GM12878 (cell line): ENCODE results near the gene OR2S2. TPM values are rescaled to one million over a fixed set of nuclear protein-coding genes. Genes with fewer than 3 reads are reported as not detected.

Experiments used
- ATAC-seq: fragments of 200-7000 bp; cut with Tn5 transposase; 3 replicates; pipeline ENCODE4 v1.9.1; 2020; ENCODE audit warnings: mild to moderate bottlenecking, moderate library complexity
- BruUV-seq: library from RNA; stranded (reverse); fragments of 400-500 nt; replicated peaks from 2 replicates; lab custom pipeline; 2021; lab: Mats Ljungman, UMichigan
- CTCF ChIA-PET: fragments of 300-600 bp; sonication (Branson Sonifier 250); formaldehyde crosslinking; extraction: SDS; loops from one replicate; lab custom pipeline; 2021; ENCODE audit warnings: inconsistent platforms; lab: Yijun Ruan, JAX
- POLR2A ChIA-PET: fragments of 350-600 bp; formaldehyde crosslinking; extraction: SDS; loops from one replicate; lab custom pipeline; 2021; ENCODE audit warnings: inconsistent platforms; lab: Charles Lee
- RAD21 ChIA-PET: fragments of 300-600 bp; sonication (Branson Sonifier 250); formaldehyde crosslinking; loops from one replicate; lab custom pipeline; 2023; ENCODE audit warnings: antibody characterized with exemption; ENCODE audit not compliant: unreplicated experiment; lab: Charles Lee
- SMC1A ChIA-PET: fragments of 300-600 bp; sonication (Branson Sonifier 250); formaldehyde crosslinking; loops from one replicate; lab custom pipeline; 2023; ENCODE audit not compliant: unreplicated experiment, uncharacterized antibody; lab: Charles Lee
- DNase-seq: peaks from one replicate; pipeline ENCODE4 v3.0.0-alpha.2; 2011; ENCODE audit warnings: low read depth, low spot score
- FAIRE-seq: peaks from 3 replicates; lab custom pipeline; 2011; peaks lifted over from hg19 to GRCh38; lab: Jason Lieb, UNC
- H2AFZ ChIP-seq: 2 replicates; pipeline ENCODE4 v1.6.0; 2011; ENCODE audit warnings: low read depth, low read length, control low read depth; ENCODE audit not compliant: control insufficient read depth
- H3K27ac ChIP-seq: 2 replicates; pipeline ENCODE4 v1.5.1; 2011; ENCODE audit warnings: control low read depth; ENCODE audit not compliant: control insufficient read depth, insufficient read depth
- H3K27me3 ChIP-seq, 2 experiments: replicated peaks in 1 of 2; 2 replicates each; pipeline versions ENCODE4 v1.6.0 to v1.6.1; 2011; ENCODE audit warnings: low read length in 1 of 2; ENCODE audit not compliant: control insufficient read depth in 2 of 2, insufficient read depth in 2 of 2
- H3K36me3 ChIP-seq, 2 experiments: 2 replicates each; pipeline ENCODE4 v1.5.1; 2011; ENCODE audit warnings: low read length in 1 of 2; ENCODE audit not compliant: control insufficient read depth in 2 of 2, insufficient read depth in 2 of 2
- H3K4me1 ChIP-seq: 2 replicates; pipeline ENCODE4 v1.6.1; 2011; ENCODE audit warnings: mild to moderate bottlenecking, low read length, moderate library complexity, mixed read lengths; ENCODE audit not compliant: control insufficient read depth, insufficient read depth
- H3K4me2 ChIP-seq: 2 replicates; pipeline ENCODE4 v1.6.0; 2011; ENCODE audit warnings: control low read depth; ENCODE audit not compliant: control insufficient read depth, insufficient read depth
- H3K4me3 ChIP-seq: fragments of 200-600 bp; sonication (generic); 2 replicates; pipeline ENCODE4 v1.5.1; 2016
- H3K79me2 ChIP-seq: 2 replicates; pipeline ENCODE4 v1.6.0; 2011; ENCODE audit warnings: low read length; ENCODE audit not compliant: control insufficient read depth, insufficient read depth
- H3K9ac ChIP-seq: 2 replicates; pipeline ENCODE4 v1.8.0; 2011; ENCODE audit warnings: low read length, control low read depth, mixed read lengths; ENCODE audit not compliant: control insufficient read depth, insufficient read depth
- H3K9me3 ChIP-seq: replicated peaks from 3 replicates; pipeline ENCODE4 v1.5.1; 2011; ENCODE audit warnings: mild to moderate bottlenecking, low read length; ENCODE audit not compliant: control insufficient read depth, insufficient read depth
- H4K20me1 ChIP-seq: 2 replicates; pipeline ENCODE4 v1.6.0; 2011; ENCODE audit not compliant: control insufficient read depth, insufficient read depth
- ATF2 ChIP-seq: IDR thresholded peaks from 2 replicates; pipeline ENCODE4 v1.6.1; 2012; ENCODE audit warnings: low read length, inconsistent platforms
- BMI1 ChIP-seq: fragments of 450-650 bp; IDR thresholded peaks from 2 replicates; pipeline ENCODE4 v1.6.1; 2016; ENCODE audit warnings: mild to moderate bottlenecking, moderate library complexity, borderline replicate concordance
- CEBPB ChIP-seq, 2 experiments: fragments of 150-350 bp in 1 of 2; IDR thresholded peaks; 2 replicates each; pipeline ENCODE4 v1.6.1; 2012 to 2014; ENCODE audit warnings: low read depth in 2 of 2, low read length in 2 of 2, borderline replicate concordance in 1 of 2, inconsistent platforms in 1 of 2
- CHD4 ChIP-seq: fragments of 200-600 bp; sonication (generic); IDR thresholded peaks from 2 replicates; pipeline ENCODE4 v1.6.1; 2016; ENCODE audit warnings: mild to moderate bottlenecking
- ELK1 ChIP-seq: IDR thresholded peaks from 2 replicates; pipeline ENCODE4 v1.6.1; 2012; ENCODE audit warnings: low read depth, low read length, improper control_type of control experiment
- IRF3 ChIP-seq: fragments of 450-650 bp; IDR thresholded peaks from 2 replicates; pipeline ENCODE4 v1.6.1; 2014; ENCODE audit warnings: mild to moderate bottlenecking
- IRF4 ChIP-seq: IDR thresholded peaks from 2 replicates; pipeline ENCODE4 v1.6.1; 2011; ENCODE audit warnings: low read depth, low read length
- MXI1 ChIP-seq: fragments of 150-350 bp; IDR thresholded peaks from 2 replicates; pipeline ENCODE4 v1.6.1; 2011; ENCODE audit warnings: low read depth, mild to moderate bottlenecking, inconsistent platforms, low read length, improper control_type of control experiment
- PAX8 ChIP-seq: fragments of 450-650 bp; IDR thresholded peaks from 2 replicates; pipeline ENCODE4 v1.6.1; 2017; ENCODE audit warnings: mild to moderate bottlenecking, moderate library complexity
- POU2F2 ChIP-seq: IDR thresholded peaks from 3 replicates; pipeline ENCODE4 v1.6.1; 2011; ENCODE audit warnings: low read depth, mild to moderate bottlenecking, low read length, borderline replicate concordance
- RBBP5 ChIP-seq: fragments of 200-600 bp; sonication (generic); conservative IDR thresholded peaks from 2 replicates; pipeline ENCODE4 v1.6.1; 2016
- ZBED1 ChIP-seq: IDR thresholded peaks from 2 replicates; pipeline ENCODE4 v1.6.1; 2016; ENCODE audit warnings: borderline replicate concordance
- ZNF207 ChIP-seq: fragments of 450-650 bp; IDR thresholded peaks from 2 replicates; pipeline ENCODE4 v1.6.1; 2014; ENCODE audit warnings: antibody characterized with exemption, mild to moderate bottlenecking, borderline replicate concordance
- ZNF687 ChIP-seq: fragments of 450-650 bp; IDR thresholded peaks from 2 replicates; pipeline ENCODE4 v1.6.1; 2017; ENCODE audit warnings: mild to moderate bottlenecking, moderate library complexity
- WGBS: methylation state at CpG from one replicate; pipeline ENCODE4 v1.1.6; 2016; ENCODE audit warnings: low lambda C conversion rate; ENCODE audit not compliant: insufficient replicate concordance, insufficient coverage; ENCODE audit errors: missing lambda C conversion rate; 5-methylcytosine and 5-hydroxymethylcytosine counted together
- in situ Hi-C: fragments of 300-500 bp; cut with MboI; formaldehyde crosslinking; loops from 9 replicates; pipeline ENCODE4 v1.14.3; 2018; ENCODE audit warnings: mixed read lengths
- intact Hi-C: fragments of 100-400 bp; cut with micrococcal nuclease; formaldehyde crosslinking; loops from one replicate; pipeline ENCODE4 v1.14.2; 2022; ENCODE audit not compliant: unreplicated experiment
- polyA plus RNA-seq, 11 experiments: library from polyadenylated mRNA; depleted of rRNA in 4 of 11; unstranded in 6 of 11; stranded (reverse) in 5 of 11; fragments of >200 nt; fragmentation: Nextera tagmentation in 4 of 11; fragmentation: Illumina TruSeq in 1 of 11; extraction: Ambion mirVana in 4 of 11; extraction: Trizol in 1 of 11; gene quantifications; 1 replicate in 1 of 11; 2 replicates in 10 of 11; pipeline versions ENCODE4 v1.2.1 to v1.2.3, GENCODE V29; 2011 to 2016; ENCODE audit warnings: inconsistent platforms in 2 of 11, missing spikeins in 2 of 11, low read depth in 1 of 11
- total RNA-seq, 4 experiments: library from RNA; depleted of rRNA in 3 of 4; stranded (reverse); fragments of >200 nt in 3 of 4; fragmentation: Illumina TruSeq in 1 of 4; extraction: Trizol in 1 of 4; gene quantifications; 2 replicates each; pipeline versions ENCODE4 v1.2.1 to v1.2.3, GENCODE V29; 2013 to 2021

OR2S2 gene
- total and polyA plus RNA-seq, 10 of the 15 experiments (the other 5 are each of a cell fraction or from before 2014, with no cell fraction given), result not detected

GRCh38 chr9:35990155-35990554 lies 32.2 kb upstream of the OR2S2 start:
- H3K27me3 ChIP-seq, result peaks cover 0 to 2% of the 10 kb centered on the region in 2 experiments; a peak in 1 of 4 replicates
- no peaks in the 10 kb centered on the region for H3K9me3 ChIP-seq
- H3K79me2 ChIP-seq, result no peaks in the 10 kb centered on the region
- ATAC-seq (no peak), FAIRE-seq (no peak), DNase-seq (no peak)
- H3K4me2 ChIP-seq, result no peak overlapping the region
- H3K9ac ChIP-seq, result no peak overlapping the region
- BruUV-seq, result no TSS peak
- RAD21 ChIA-PET, result no interaction called here
- H3K36me3 ChIP-seq, result no peaks in the 10 kb centered on the region
- 14% methylated on average over 3 of the region's 3 CpGs for WGBS
- in situ Hi-C loops, result no loop called here
- H2AFZ ChIP-seq, result no peak overlapping the region
- no peaks in the 10 kb centered on the region for H3K4me1 ChIP-seq
- H4K20me1 ChIP-seq, result no peaks in the 10 kb centered on the region
- no peak overlapping the region for H3K4me3 ChIP-seq
- intact Hi-C loops, result no loop called here
- SMC1A ChIA-PET, result no interaction called here
- POLR2A ChIA-PET, result no interaction called here
- CTCF ChIA-PET, result interaction anchor here (0.7 kb wide), 1 partner anchor 18 kb away, joined by 3 read pairs; no protein-coding TSS in a partner anchor
- H3K27ac ChIP-seq, result no peak overlapping the region
- TF ChIP-seq ZNF207 (no peak), MXI1 (no peak), BMI1 (no peak), IRF4 (no peak), PAX8 (no peak), ZBED1 (no peak), RBBP5 (no peak), ZNF687 (no peak), CHD4 (no peak), CEBPB (IDR thresholded peaks at IDR 0.05; ENCODE audit: borderline replicate concordance in 1 of 2, low read depth in 2 of 2, low read length in 2 of 2) (no peak), ELK1 (no peak), ATF2 (no peak), IRF3 (no peak), POU2F2 (no peak)
